DOHH2 (cell line): ENCODE results near the gene VPS72.
A peak's percentile ranks its signal among the peaks of the same experiment; 100 is the strongest.

Experiments used
- H3F3A ChIP-seq: fragments of 200-600 bp; sonication (generic), shearing (Covaris generic); 2 replicates; pipeline ENCODE4 v1.6.0; 2016; ENCODE audit warnings: antibody characterized with exemption, mild to moderate bottlenecking; ENCODE audit not compliant: control insufficient read depth, insufficient read depth
- H3K27ac ChIP-seq: fragments of 200-600 bp; sonication (generic); 2 replicates; pipeline ENCODE4 v1.5.1; 2014; ENCODE audit warnings: low read depth, mild to moderate bottlenecking, low read length, moderate library complexity
- H3K27me3 ChIP-seq: fragments of 200-600 bp; sonication (generic); 2 replicates; pipeline ENCODE4 v1.6.1; 2014; ENCODE audit warnings: mild to moderate bottlenecking, low read length, mixed read lengths; ENCODE audit not compliant: control insufficient read depth
- H3K36me3 ChIP-seq: fragments of 200-600 bp; sonication (generic); 2 replicates; pipeline ENCODE4 v1.6.1; 2014; ENCODE audit warnings: mild to moderate bottlenecking, low read length, moderate library complexity, mixed read lengths; ENCODE audit not compliant: control insufficient read depth
- H3K4me1 ChIP-seq: fragments of 200-600 bp; sonication (generic); 2 replicates; pipeline ENCODE4 v1.6.1; 2014; ENCODE audit warnings: mild to moderate bottlenecking, low read length, mixed read lengths; ENCODE audit not compliant: control insufficient read depth
- H3K4me2 ChIP-seq: fragments of 200-600 bp; sonication (generic); 2 replicates; pipeline ENCODE4 v1.6.0; 2014; ENCODE audit warnings: mild to moderate bottlenecking, low read length, moderate library complexity
- H3K4me3 ChIP-seq: fragments of 200-600 bp; sonication (generic); 2 replicates; pipeline ENCODE4 v1.5.1; 2014; ENCODE audit warnings: mild to moderate bottlenecking, low read length, mixed read lengths
- H3K79me2 ChIP-seq: fragments of 200-600 bp; sonication (generic); 2 replicates; pipeline ENCODE4 v1.6.1; 2014; ENCODE audit warnings: mild to moderate bottlenecking, low read length, mixed read lengths; ENCODE audit not compliant: control insufficient read depth
- H3K9me2 ChIP-seq: fragments of 200-600 bp; sonication (generic); replicated peaks from 2 replicates; pipeline ENCODE4 v1.6.1; 2014; ENCODE audit warnings: mild to moderate bottlenecking, low read length, mixed read lengths; ENCODE audit not compliant: control insufficient read depth
- H3K9me3 ChIP-seq: fragments of 200-600 bp; sonication (generic); 2 replicates; pipeline ENCODE4 v1.6.1; 2014; ENCODE audit warnings: antibody characterized with exemption, low read length, mixed read lengths; ENCODE audit not compliant: control insufficient read depth, insufficient read depth
- H4K20me1 ChIP-seq: fragments of 200-600 bp; sonication (generic); 2 replicates; pipeline ENCODE4 v1.6.0; 2014; ENCODE audit warnings: low read depth, mild to moderate bottlenecking, antibody characterized with exemption, low read length, moderate library complexity; ENCODE audit not compliant: control insufficient read depth, insufficient read depth
- EZH2phosphoT487 ChIP-seq: fragments of 200-600 bp; sonication (generic); IDR thresholded peaks from 2 replicates; pipeline ENCODE4 v1.6.1; 2017; ENCODE audit warnings: borderline replicate concordance, mild to moderate bottlenecking, antibody characterized with exemption, low read length, moderate library complexity, mixed read lengths
- TF ChIP-seq, protein P1 (sequence below): fragments of 200-600 bp; sonication (generic); IDR thresholded peaks from one replicate; pipeline ENCODE4 v1.5.1; 2014; ENCODE audit warnings: antibody characterized with exemption, mild to moderate bottlenecking, low read depth, low read length; ENCODE audit not compliant: poor library complexity, severe bottlenecking

The VPS72 gene

GRCh38 chr1:151167116-151167515 is 22.9 kb downstream of the VPS72 start:
- Histone ChIP-seq H3K79me2 (peaks cover 31% of the 10 kb centered on the region), H3K27ac (no peak overlapping the region), H3K4me3 (peak overlapping the region; percentile 91)

GRCh38 chr1:151166505-151166956 is 23.5 kb downstream of the VPS72 start:
- Histone ChIP-seq H3K4me3 (peak overlapping the region; percentile 91), H3K4me2 (peak overlapping the region; percentile 84), H3K27ac (peak overlapping the region; percentile 45; the same call in 1 of the 2 replicates), H3K4me1 (peaks cover 23% of the 10 kb centered on the region), H3F3A (peaks cover 10% of the 10 kb centered on the region; the same call in 1 of the 2 replicates), H3K79me2 (peaks cover 31% of the 10 kb centered on the region), H3K9me2 (no peaks in the 10 kb centered on the region), H3K27me3 (no peaks in the 10 kb centered on the region), H4K20me1 (no peaks in the 10 kb centered on the region), H3K36me3 (peaks cover 49% of the 10 kb centered on the region), H3K9me3 (no peaks in the 10 kb centered on the region)
- TF ChIP-seq EZH2phosphoT487 = no peak
- TF ChIP-seq, protein P1, sequence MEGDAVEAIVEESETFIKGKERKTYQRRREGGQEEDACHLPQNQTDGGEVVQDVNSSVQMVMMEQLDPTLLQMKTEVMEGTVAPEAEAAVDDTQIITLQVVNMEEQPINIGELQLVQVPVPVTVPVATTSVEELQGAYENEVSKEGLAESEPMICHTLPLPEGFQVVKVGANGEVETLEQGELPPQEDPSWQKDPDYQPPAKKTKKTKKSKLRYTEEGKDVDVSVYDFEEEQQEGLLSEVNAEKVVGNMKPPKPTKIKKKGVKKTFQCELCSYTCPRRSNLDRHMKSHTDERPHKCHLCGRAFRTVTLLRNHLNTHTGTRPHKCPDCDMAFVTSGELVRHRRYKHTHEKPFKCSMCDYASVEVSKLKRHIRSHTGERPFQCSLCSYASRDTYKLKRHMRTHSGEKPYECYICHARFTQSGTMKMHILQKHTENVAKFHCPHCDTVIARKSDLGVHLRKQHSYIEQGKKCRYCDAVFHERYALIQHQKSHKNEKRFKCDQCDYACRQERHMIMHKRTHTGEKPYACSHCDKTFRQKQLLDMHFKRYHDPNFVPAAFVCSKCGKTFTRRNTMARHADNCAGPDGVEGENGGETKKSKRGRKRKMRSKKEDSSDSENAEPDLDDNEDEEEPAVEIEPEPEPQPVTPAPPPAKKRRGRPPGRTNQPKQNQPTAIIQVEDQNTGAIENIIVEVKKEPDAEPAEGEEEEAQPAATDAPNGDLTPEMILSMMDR = no peak

More at GRCh38 chr1:151167116-151167515, 22.9 kb downstream of the VPS72 start:
- Histone ChIP-seq H3K9me3 (no peaks in the 10 kb centered on the region), H3K4me2 (peak overlapping the region; percentile 84), H3K36me3 (peaks cover 50% of the 10 kb centered on the region), H3K9me2 (no peaks in the 10 kb centered on the region), H4K20me1 (no peaks in the 10 kb centered on the region), H3F3A (0 out of 2 replicates have a peak, but pooled peaks cover 6% of the 10 kb centered on the region), H3K4me1 (peaks cover 23% of the 10 kb centered on the region), H3K27me3 (no peaks in the 10 kb centered on the region)
- TF ChIP-seq EZH2phosphoT487 = no peak
- TF ChIP-seq, protein P1 = no peak

DNA sequence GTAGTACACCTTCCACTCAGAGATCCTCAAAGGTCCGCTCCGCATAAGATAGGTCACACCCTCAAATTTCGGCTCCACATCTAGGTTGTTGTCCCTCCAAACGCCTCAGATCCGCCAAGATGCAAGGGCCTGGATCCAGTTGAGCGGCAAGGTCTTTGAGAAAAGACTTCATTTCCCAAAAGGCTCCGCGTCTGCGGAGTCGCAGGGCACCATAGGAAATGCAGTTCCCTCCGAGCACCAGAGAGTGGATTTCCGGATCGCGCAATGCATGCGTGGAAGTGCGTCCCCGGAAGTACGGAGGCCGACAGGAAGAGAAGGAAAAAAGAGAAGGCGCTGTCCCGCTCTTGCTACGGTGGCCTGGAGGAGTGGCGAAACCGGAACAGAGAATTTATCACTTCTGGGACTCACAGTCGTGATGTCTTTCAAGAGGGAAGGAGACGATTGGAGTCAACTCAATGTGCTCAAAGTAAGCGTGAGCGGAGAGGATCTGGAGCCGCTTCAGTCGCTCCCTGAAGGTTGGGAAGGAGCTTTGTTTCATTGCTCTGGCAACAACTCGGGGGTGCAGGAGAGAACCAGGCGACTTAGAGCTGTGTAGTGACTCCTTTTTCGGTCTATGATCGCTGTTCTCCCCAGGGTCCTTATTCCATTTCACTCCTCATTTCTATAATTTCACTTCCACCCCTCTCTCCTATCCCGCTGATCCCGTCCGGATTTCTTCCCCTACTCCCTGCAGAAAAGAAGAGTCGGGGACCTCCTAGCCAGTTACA is 24.1 kb downstream of the VPS72 start, which contains the start of the genes LYSMD1 and SCNM1:
Gene LYSMD1, minus strand, starts transcription at position 165 of the 767 bp plus-strand sequence. CDS start 644 bp downstream, outside the sequence.
Gene SCNM1, plus strand, starts transcription at position 407 of the 767 bp plus-strand sequence. Its CDS starts 9 bp downstream, at position 416.
- no peaks in the 10 kb centered on the region for H4K20me1 ChIP-seq
- H3K27ac ChIP-seq = peak within 1 kb of the TSS; percentile 45; the same call in 1 of the 2 replicates
- peaks cover 31% of the 10 kb centered on the region for H3K79me2 ChIP-seq
- H3K4me3 ChIP-seq = peak within 1 kb of the TSS; percentile 91
- peaks cover 43% of the 10 kb centered on the region for H3K36me3 ChIP-seq
- no peaks in the 10 kb centered on the region for H3K27me3 ChIP-seq
- peaks cover 11% of the 10 kb centered on the region; the same call in 1 of the 2 replicates for H3F3A ChIP-seq
- peaks cover 23% of the 10 kb centered on the region for H3K4me1 ChIP-seq
- H3K4me2 ChIP-seq = peak within 1 kb of the TSS; percentile 84
- H3K9me2 ChIP-seq = no peaks in the 10 kb centered on the region
- TF ChIP-seq, protein P1 = no peak
- TF ChIP-seq EZH2phosphoT487 = no peak
- no peaks in the 10 kb centered on the region for H3K9me3 ChIP-seq
